Measurements from ENCODE around the gene RIN3.

Gene RIN3

DNA sequence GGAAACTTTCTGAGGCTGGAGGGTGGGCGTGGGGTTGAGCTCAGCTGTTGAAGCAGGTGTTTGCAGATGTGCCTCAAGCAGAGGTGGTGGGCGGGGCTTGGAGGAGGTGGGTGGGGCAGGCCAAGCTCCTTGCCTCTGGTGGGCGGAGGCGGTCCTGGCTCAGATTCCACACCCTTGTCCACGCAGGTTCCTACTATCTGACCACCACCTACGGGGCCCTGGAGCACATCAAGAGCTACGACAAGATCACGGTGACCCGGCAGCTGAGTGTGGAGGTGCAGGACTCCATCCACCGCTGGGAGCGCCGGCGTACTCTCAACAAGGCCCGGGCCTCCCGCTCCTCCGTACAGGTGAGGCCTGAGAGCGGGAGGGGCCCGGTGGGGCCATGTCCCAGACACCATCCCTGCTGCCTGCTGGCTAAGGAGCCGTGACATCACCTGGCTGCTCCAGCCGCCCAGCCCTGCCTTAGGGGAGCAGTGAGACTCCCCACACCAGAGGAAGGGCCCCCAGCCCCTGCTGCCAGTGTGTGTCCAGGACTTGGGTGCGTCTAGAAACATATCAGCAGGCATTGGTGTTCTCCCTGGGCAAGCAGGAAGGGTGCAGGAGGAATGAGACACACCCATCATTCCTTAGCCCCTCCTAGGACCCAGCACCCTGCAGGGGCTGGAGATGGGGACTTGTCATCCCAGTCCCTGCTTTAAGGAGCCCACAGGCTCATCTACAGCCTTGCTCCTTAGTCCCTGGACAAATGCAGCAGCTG is 171.4 kb downstream of the RIN3 start:
- TF ChIP-seq, protein P1, sequence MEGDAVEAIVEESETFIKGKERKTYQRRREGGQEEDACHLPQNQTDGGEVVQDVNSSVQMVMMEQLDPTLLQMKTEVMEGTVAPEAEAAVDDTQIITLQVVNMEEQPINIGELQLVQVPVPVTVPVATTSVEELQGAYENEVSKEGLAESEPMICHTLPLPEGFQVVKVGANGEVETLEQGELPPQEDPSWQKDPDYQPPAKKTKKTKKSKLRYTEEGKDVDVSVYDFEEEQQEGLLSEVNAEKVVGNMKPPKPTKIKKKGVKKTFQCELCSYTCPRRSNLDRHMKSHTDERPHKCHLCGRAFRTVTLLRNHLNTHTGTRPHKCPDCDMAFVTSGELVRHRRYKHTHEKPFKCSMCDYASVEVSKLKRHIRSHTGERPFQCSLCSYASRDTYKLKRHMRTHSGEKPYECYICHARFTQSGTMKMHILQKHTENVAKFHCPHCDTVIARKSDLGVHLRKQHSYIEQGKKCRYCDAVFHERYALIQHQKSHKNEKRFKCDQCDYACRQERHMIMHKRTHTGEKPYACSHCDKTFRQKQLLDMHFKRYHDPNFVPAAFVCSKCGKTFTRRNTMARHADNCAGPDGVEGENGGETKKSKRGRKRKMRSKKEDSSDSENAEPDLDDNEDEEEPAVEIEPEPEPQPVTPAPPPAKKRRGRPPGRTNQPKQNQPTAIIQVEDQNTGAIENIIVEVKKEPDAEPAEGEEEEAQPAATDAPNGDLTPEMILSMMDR (IDR thresholded peaks at IDR 0.05), result no peak

DNA sequence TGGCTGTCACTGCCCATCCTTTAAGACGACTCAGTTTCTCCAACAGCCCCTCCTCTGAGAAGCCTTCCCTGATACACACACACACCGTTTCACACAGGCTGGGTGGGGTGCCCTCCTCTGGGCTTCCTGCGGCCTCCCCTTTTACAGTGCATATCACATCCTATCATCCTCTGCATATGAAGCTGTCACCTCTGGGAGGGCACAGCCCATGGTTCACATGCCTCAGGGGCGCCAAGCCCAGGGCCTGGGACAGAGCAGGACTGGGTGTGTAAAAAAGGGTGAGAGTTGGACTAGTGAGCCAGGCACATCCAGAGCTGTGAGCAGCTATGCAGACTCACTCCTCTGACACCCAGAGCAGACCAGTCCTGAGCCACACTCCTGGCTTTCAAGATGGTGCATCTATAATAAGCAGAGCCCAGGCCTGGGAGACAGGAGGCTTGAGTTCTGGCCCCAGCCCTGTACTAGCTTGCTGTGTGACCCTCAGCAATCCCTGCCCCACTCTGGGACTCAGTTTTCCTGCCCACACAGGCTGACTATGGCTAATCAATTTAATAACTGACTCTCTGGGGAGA is 172.3 kb downstream of the RIN3 start:
- TF ChIP-seq, protein P1 (IDR thresholded peaks at IDR 0.05), result no peak

DNA sequence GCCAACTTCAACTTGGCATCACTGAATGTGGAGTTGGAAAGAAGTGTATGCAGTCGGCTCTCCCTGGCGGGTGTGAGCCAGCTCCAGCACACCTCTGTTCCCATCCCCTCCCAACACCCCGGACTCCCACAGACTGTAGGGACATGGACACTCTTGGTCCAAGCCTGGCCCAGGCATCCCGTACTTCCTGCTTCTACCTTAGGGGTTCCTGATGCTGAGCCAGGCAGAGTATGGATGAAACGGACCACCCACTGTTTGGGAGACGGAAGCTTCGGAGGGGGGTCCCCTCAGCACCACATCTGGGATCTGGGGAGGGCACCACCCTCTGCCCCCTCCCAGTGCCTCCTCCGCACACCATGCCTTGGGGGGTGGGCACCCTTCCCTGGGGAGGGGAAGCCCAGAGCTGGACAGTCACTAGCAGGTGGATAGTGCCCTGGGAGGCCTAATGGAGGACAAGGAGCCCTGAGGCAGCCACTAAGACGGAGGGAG is 172.9 kb downstream of the RIN3 start:
- TF ChIP-seq, protein P1 (IDR thresholded peaks at IDR 0.05), result no peak

GRCh38 chr14:92686900-92687427 is 173.4 kb downstream of the RIN3 start:
- TF ChIP-seq, protein P1 (IDR thresholded peaks at IDR 0.05), result peak; percentile 95

DNA sequence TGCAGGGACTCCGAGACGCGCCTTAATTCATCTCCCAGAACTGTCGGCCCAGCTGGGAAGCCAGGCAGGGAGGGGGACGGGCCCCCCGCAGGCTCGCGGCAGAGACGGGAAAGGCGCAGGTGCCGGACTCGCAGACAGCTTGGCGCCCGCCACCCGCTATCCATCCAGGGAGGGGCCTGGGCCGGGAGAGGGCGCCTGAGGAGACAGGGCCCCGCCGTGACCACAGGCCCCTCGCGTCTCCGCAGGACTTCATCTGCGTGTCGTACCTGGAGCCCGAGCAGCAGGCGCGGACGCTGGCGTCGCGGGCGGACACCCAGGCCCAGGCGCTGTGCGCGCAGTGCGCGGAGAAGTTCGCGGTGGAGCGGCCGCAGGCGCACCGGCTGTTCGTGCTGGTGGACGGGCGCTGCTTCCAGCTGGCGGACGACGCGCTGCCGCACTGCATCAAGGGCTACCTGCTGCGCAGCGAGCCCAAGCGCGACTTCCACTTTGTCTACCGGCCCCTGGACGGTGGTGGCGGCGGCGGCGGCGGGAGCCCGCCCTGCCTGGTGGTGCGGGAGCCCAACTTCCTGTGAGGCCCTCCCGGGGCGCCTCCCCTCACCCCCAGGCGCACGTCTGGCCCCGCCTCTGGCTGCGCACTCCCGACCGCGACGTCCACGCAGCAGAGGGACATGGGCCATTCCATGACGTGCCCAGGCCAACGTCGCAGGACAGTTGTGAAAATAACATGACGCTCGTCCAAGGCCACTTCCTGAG is 174.3 kb downstream of the RIN3 start:
- TF ChIP-seq, protein P1 (IDR thresholded peaks at IDR 0.05), result no peak

DNA sequence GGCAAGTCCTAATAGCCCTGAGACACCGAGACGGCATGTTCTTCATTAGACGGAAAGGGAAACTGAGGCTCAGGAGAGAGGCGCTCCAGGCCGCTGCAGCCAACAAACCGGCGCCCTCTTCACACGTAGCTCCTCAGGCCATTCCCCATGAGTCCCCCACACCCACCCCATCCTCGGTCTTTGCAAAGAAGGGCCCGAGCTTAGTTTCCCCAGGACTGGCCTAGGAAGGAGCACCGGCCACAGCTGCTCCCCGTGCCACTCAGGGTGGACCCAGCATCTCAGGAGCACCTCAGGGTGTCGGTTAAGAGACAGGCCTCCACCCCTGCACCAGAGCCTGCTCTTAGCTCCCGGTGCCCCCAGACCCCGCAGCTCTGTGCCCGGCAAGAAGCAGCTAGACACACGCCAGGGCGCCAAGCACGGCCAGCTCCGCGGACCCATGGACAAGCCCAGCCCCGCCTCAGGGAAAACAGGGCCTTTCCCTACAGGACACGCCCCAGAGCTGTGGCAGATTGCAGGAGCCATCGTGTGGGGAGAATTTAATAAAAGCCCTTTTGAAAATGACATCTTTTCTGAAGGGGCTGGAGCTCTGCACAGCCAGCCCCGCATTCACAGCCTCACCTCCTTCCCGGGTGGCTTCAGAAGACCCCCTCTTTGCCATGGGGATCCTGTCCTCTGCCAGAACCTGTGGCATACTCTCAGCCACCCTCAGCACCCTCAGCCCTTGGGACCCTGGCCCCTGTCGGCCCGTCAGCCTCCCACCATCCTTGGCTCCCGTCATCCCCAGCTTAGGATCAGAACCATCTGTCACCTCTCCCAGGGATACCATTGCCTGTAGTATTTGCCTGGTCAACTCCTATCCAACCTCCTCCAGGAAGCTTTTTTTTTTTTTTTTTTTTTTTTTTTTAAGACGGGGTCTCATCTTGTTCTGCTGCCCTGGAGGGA is 175.1 kb downstream of the RIN3 start:
- TF ChIP-seq, protein P1 (IDR thresholded peaks at IDR 0.05), result no peak

Data from LNCAP (cell line).